HFF-Myc (cell line): ENCODE measurements around the gene ZBTB6.

Experiments
- DNase-seq: peaks from one replicate; pipeline ENCODE4 v3.0.0-alpha.2; 2011; ENCODE audit warnings: low read depth; ENCODE audit errors: extremely low read depth
- H3K4me3 ChIP-seq: replicated peaks from 2 replicates; pipeline ENCODE4 v1.5.1; 2011; ENCODE audit warnings: low read depth, mild to moderate bottlenecking, control low read depth, low read length
- TF ChIP-seq, protein P1 (sequence below): IDR thresholded peaks from 2 replicates; pipeline ENCODE4 v1.5.1; 2012; ENCODE audit warnings: mild to moderate bottlenecking, low read depth, low read length, control low read depth; ENCODE audit errors: missing control alignments

Gene ZBTB6, protein sequence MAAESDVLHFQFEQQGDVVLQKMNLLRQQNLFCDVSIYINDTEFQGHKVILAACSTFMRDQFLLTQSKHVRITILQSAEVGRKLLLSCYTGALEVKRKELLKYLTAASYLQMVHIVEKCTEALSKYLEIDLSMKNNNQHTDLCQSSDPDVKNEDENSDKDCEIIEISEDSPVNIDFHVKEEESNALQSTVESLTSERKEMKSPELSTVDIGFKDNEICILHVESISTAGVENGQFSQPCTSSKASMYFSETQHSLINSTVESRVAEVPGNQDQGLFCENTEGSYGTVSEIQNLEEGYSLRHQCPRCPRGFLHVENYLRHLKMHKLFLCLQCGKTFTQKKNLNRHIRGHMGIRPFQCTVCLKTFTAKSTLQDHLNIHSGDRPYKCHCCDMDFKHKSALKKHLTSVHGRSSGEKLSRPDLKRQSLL

DNA sequence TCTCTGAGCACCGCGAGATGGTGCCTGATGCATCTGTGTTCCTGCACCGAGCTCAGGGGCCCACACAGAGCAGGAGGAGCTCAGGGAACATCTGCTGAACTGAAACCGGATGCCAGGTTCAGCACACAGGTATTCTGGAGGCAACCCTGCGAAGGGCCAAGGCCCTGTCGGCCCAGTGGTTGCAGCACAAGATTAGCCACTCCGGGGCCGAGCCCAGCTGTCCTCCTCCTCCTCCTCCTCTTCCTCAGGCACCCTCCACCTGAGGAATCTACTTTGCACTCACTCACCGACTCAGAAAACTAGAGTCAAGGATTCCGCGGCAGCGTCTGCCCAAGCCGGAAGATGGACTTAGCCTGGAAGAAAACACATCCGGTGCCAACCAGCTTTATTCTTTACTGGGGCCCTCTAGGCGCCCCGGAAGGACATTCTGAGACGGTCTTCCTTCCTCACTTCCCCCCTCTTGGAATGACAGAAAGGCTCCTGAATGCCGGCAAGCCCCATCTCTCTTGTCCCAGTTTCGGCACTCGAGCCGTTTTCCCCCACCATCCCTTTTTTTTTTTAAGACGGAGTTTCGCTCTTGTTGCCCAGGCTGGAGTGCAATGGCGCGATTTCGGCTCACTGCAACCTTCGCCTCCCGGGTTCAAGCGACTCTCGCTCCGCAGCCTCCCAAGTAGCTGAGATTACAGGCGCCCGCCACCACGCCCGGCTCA, at the start of gene ZBTB6:
ZBTB6 (minus strand) TSS at position 360 of the 710 bp plus-strand sequence. CDS start 1,251 bp downstream, outside the sequence.
- TF ChIP-seq, protein P1, sequence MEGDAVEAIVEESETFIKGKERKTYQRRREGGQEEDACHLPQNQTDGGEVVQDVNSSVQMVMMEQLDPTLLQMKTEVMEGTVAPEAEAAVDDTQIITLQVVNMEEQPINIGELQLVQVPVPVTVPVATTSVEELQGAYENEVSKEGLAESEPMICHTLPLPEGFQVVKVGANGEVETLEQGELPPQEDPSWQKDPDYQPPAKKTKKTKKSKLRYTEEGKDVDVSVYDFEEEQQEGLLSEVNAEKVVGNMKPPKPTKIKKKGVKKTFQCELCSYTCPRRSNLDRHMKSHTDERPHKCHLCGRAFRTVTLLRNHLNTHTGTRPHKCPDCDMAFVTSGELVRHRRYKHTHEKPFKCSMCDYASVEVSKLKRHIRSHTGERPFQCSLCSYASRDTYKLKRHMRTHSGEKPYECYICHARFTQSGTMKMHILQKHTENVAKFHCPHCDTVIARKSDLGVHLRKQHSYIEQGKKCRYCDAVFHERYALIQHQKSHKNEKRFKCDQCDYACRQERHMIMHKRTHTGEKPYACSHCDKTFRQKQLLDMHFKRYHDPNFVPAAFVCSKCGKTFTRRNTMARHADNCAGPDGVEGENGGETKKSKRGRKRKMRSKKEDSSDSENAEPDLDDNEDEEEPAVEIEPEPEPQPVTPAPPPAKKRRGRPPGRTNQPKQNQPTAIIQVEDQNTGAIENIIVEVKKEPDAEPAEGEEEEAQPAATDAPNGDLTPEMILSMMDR = no peak
- H3K4me3 ChIP-seq = peak within 1 kb of the TSS; percentile 90
- DNase-seq = no peak

DNA sequence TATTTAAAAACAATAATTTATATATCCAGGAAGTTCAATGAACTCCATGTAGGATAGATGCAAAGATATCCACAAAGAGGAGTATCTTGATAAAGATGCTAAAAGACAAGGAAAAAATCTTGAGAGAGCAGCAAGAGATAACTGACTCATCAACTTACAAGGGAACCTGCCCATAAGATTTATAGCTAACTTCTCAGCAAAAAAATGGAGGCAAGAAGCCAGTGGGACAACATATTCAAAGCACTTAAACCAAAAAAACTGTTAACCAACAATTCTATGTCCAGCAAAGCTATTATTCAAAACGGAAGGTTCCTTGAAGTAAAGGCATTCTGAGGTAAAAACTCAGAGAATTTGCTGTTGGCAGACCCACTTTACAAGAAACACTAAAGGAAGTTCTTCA, 48.0 kb upstream of the ZBTB6 start:
- TF ChIP-seq, protein P1 = no peak
- no peak overlapping the region for H3K4me3 ChIP-seq
- no peak for DNase-seq

DNA sequence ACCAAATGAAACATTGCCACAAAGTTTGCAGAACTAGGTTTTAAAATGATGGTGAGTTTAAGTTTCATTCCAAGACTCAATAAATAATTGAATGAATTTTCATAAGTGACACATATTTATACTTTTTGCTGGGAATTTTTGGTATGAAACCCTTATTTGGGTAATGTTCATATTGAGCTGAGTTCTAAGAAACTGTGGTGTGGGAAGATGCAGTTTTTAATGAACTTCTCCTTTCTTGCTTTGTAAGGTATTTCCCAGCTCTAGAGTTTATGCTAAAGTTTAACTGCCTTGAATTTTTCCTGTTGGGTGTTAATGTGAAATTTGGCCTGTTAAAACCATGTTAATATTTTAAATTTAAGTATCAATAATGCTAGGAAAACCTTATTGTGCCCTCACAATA, 42.8 kb upstream of the ZBTB6 start:
- TF ChIP-seq, protein P1 = no peak
- H3K4me3 ChIP-seq = no peak overlapping the region
- no peak for DNase-seq

DNA sequence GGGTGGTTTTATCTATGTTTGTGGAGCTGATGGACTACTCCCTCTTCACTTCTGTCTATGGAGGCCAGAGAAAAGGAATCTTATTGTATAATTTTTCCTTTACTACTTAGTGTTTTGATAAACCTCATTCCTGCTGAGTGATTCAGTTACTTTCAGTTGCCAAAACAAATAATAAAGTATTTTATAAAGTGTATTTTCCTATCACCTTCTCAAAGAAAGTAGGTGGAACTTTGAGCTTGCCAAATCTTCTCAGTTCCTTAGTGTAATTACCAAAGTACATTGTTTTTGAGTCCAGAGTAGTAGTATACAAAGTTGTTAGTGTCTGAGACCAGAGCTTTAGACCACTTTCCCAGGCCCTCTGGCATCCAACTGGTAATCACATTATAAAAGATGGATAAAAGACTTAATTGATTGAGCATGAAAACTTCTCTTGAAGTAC, 41.1 kb upstream of the ZBTB6 start:
- no peak overlapping the region for H3K4me3 ChIP-seq
- DNase-seq = no peak
- TF ChIP-seq, protein P1 = no peak

DNA sequence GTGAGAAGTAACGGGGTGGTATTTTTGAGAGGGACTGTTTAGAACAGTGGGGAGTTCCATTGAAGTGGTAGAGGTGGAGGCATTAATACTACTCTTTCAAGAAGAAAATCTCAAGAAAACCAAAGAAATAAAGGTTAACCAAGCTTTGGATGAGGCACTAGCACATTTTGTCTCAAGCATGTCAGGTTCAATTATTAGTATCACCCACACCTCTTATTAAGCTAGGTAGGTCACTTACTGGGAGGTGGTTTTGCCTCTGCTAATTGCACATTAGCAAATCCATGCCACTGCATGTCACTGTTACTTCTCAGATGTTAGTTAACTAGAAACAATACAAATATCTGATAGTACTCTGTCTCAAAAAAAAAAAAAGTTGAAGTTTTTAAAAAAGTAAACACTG, 37.9 kb upstream of the ZBTB6 start:
- TF ChIP-seq, protein P1 = no peak
- no peak overlapping the region for H3K4me3 ChIP-seq
- no peak for DNase-seq

DNA sequence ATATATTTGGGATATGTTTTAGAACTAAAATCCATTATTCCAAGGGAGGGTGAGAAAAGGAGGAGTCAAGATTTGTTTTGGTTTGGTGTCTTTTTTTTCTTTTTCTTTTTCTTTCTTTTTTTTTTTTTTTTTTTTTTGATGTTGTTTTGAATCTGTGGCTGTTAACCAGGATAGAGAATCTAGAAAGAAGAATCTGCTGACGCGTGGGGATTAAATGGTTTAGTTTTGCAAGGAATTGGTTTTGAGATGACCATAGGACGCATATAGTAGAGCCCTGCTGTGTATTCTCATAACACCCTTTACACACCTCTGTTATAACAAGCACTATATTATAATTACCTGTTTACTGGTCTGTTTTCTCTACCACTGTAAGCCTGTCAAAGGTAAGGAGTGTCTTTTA, 37.1 kb upstream of the ZBTB6 start:
- TF ChIP-seq, protein P1 = no peak
- H3K4me3 ChIP-seq = no peak overlapping the region
- DNase-seq = no peak
